K562 (cell line): ENCODE results near the gene SLC16A1. TPM values are rescaled to one million over a fixed set of nuclear protein-coding genes. Genes with fewer than 3 reads are reported as not detected.

Source experiments
- ATAC-seq: fragments of 200-7000 bp; cut with Tn5 transposase; 3 replicates; pipeline ENCODE4 v1.9.1; 2020; ENCODE audit warnings: moderate library complexity
- BruUV-seq: library from RNA; stranded (reverse); fragments of 400-500 nt; replicated peaks from 2 replicates; lab custom pipeline; 2021; lab: Mats Ljungman, UMichigan
- CTCF ChIA-PET: fragments of 300-600 bp; formaldehyde crosslinking; extraction: SDS; loops from one replicate; lab custom pipeline; 2021; ENCODE audit warnings: low intra/inter-chr PET ratio; lab: Yijun Ruan, JAX
- POLR2A ChIA-PET: fragments of 300-600, 350-650 bp; sonication (Branson Sonifier 250); formaldehyde crosslinking; extraction: SDS; loops from one replicate; lab custom pipeline; 2021; ENCODE audit warnings: antibody characterized with exemption, inconsistent platforms; lab: Yijun Ruan, JAX
- DNase-seq, 4 experiments: peaks; one replicate each; pipeline versions ENCODE4 v3.0.0 to v3.0.0-alpha.2; 2011 to 2018; ENCODE audit warnings: low spot score in 3 of 4, mixed read lengths in 3 of 4; ENCODE audit errors: extremely low read depth in 1 of 4
- FAIRE-seq: peaks from 2 replicates; lab custom pipeline; 2011; peaks lifted over from hg19 to GRCh38; lab: Jason Lieb, UNC
- H2AFZ ChIP-seq: 2 replicates; pipeline ENCODE4 v1.6.0; 2011; ENCODE audit warnings: low read depth, low read length, control low read depth, inconsistent platforms
- H3K27ac ChIP-seq: fragments of 200-600 bp; 3 replicates; pipeline ENCODE4 v1.8.0; 2011; ENCODE audit warnings: low read depth, mild to moderate bottlenecking, control low read depth, inconsistent platforms, low read length, moderate library complexity, mixed read lengths; ENCODE audit errors: extremely low read depth
- H3K27me3 ChIP-seq, 2 experiments: fragments of 300-600 bp in 1 of 2; 2 replicates in 1 of 2; 3 replicates in 1 of 2; pipeline versions ENCODE4 v1.6.0 to v1.8.0; 2011; ENCODE audit warnings: inconsistent platforms in 2 of 2, low read length in 2 of 2, mild to moderate bottlenecking in 1 of 2, mixed read lengths in 1 of 2, moderate library complexity in 1 of 2; ENCODE audit not compliant: control insufficient read depth in 2 of 2, insufficient read depth in 2 of 2
- H3K36me3 ChIP-seq: fragments of 300-600 bp; 3 replicates; pipeline ENCODE4 v1.8.0; 2011; ENCODE audit warnings: mild to moderate bottlenecking, low read length, inconsistent platforms; ENCODE audit not compliant: control insufficient read depth, insufficient read depth
- H3K4me1 ChIP-seq, 2 experiments: fragments of 200-600 bp in 1 of 2; replicated peaks in 1 of 2; 2 replicates in 1 of 2; 3 replicates in 1 of 2; pipeline versions ENCODE4 v1.5.1 to v1.8.0; 2011; ENCODE audit warnings: inconsistent platforms in 2 of 2, low read length in 2 of 2, mild to moderate bottlenecking in 1 of 2, mixed read lengths in 1 of 2, moderate library complexity in 1 of 2; ENCODE audit not compliant: control insufficient read depth in 2 of 2, insufficient read depth in 2 of 2
- H3K4me2 ChIP-seq: 2 replicates; pipeline ENCODE4 v1.6.1; 2011; ENCODE audit warnings: low read length, control low read depth, inconsistent platforms, mixed read lengths; ENCODE audit not compliant: insufficient read depth
- H3K4me3 ChIP-seq: fragments of 200-600 bp; sonication (generic), shearing (Covaris generic); 2 replicates; pipeline ENCODE4 v1.5.1; 2016; ENCODE audit warnings: control low read depth, inconsistent platforms
- H3K79me2 ChIP-seq: fragments of 200-600 bp; 3 replicates; pipeline ENCODE4 v1.8.0; 2011; ENCODE audit warnings: low read length, inconsistent platforms; ENCODE audit not compliant: control insufficient read depth, insufficient read depth
- H3K9ac ChIP-seq, 2 experiments: 2 replicates each; pipeline versions ENCODE4 v1.6.0 to v1.6.1; 2011; ENCODE audit warnings: low read depth in 2 of 2, low read length in 2 of 2, control low read depth in 1 of 2, inconsistent platforms in 1 of 2, mild to moderate bottlenecking in 1 of 2, mixed read lengths in 1 of 2; ENCODE audit not compliant: insufficient read depth in 1 of 2
- H3K9me1 ChIP-seq: one replicate; pipeline ENCODE4 v1.6.0; 2011; ENCODE audit warnings: inconsistent platforms, mild to moderate bottlenecking, low read length, moderate library complexity; ENCODE audit not compliant: control insufficient read depth, insufficient read depth
- H3K9me3 ChIP-seq: replicated peaks from 2 replicates; pipeline ENCODE4 v1.5.1; 2011; ENCODE audit warnings: low read depth, low read length, inconsistent platforms; ENCODE audit not compliant: control insufficient read depth, insufficient read depth
- H4K20me1 ChIP-seq: replicated peaks from 2 replicates; pipeline ENCODE4 v1.6.1; 2011; ENCODE audit warnings: low read length, inconsistent platforms, mixed read lengths; ENCODE audit not compliant: control insufficient read depth, insufficient read depth
- CXXC5 ChIP-seq: fragments of 250-450 bp; sonication (Bioruptor Pico); IDR thresholded peaks from 2 replicates; pipeline ENCODE4 v1.8.0; 2022; ENCODE audit warnings: inconsistent platforms, mild to moderate bottlenecking, moderate library complexity
- DACH1 ChIP-seq: fragments of 450-650 bp; IDR thresholded peaks from 2 replicates; pipeline ENCODE4 v1.6.1; 2018; ENCODE audit not compliant: partially characterized antibody
- KDM5B ChIP-seq: fragments of 200-600 bp; sonication (generic); IDR thresholded peaks from 2 replicates; pipeline ENCODE4 v1.6.1; 2012; ENCODE audit warnings: low read depth, mild to moderate bottlenecking, moderate library complexity, low read length, control low read depth, inconsistent platforms; ENCODE audit not compliant: insufficient replicate concordance
- MAFG ChIP-seq: fragments of 450-650 bp; conservative IDR thresholded peaks from 2 replicates; pipeline ENCODE4 v1.6.1; 2016; ENCODE audit warnings: missing genetic modification characterization, missing compliant biosample characterization
- NR2F6 ChIP-seq: fragments of 450-650 bp; formaldehyde crosslinking; IDR thresholded peaks from 2 replicates; pipeline ENCODE4 v1.4.0; 2020; ENCODE audit warnings: mild to moderate bottlenecking
- RAD21 ChIP-seq, 2 experiments: fragments of 250-450 bp in 1 of 2; fragments of 450-650 bp in 1 of 2; sonication (Bioruptor Pico) in 1 of 2; formaldehyde crosslinking in 1 of 2; IDR thresholded peaks in 1 of 2; conservative IDR thresholded peaks in 1 of 2; 2 replicates each; pipeline versions ENCODE4 v1.4.0 to v1.8.0; 2020 to 2022; ENCODE audit warnings: mild to moderate bottlenecking in 2 of 2, moderate library complexity in 1 of 2
- SMARCA4 ChIP-seq: fragments of 450-650 bp; IDR thresholded peaks from 2 replicates; pipeline ENCODE4 v1.6.1; 2016
- SOX6 ChIP-seq: fragments of 450-650 bp; IDR thresholded peaks from 2 replicates; pipeline ENCODE4 v1.6.1; 2014; ENCODE audit warnings: mild to moderate bottlenecking
- SP1 ChIP-seq: sonication (generic); formaldehyde crosslinking; IDR thresholded peaks from 2 replicates; pipeline ENCODE4 v1.8.1; 2022; ENCODE audit warnings: mild to moderate bottlenecking, missing genetic modification reagents
- WGBS: fragments of 100-300 bp; shearing (Covaris generic); methylation state at CpG from one replicate; pipeline ENCODE4 v1.1.6; 2016; ENCODE audit warnings: low coverage, mixed read lengths; ENCODE audit not compliant: insufficient coverage; ENCODE audit errors: missing lambda C conversion rate; 5-methylcytosine and 5-hydroxymethylcytosine counted together
- in situ Hi-C: fragments of 300-500 bp; cut with MboI; formaldehyde crosslinking; loops from 4 replicates; pipeline ENCODE4 v1.15.0; 2018; ENCODE audit warnings: inconsistent platforms, mixed read lengths
- intact Hi-C: fragments of 100-400 bp; cut with micrococcal nuclease; formaldehyde crosslinking; loops from 2 replicates; pipeline ENCODE4 v1.14.2; 2022
- polyA plus RNA-seq, 8 experiments: library from polyadenylated mRNA; depleted of rRNA in 4 of 8; stranded (reverse) in 5 of 8; unstranded in 3 of 8; fragments of >200 nt; fragmentation: Nextera tagmentation in 2 of 8; fragmentation: Illumina TruSeq in 1 of 8; extraction: Ambion mirVana in 2 of 8; extraction: Trizol in 1 of 8; gene quantifications; 2 replicates each; pipeline versions ENCODE4 v1.2.1 to v1.2.3, GENCODE V29; 2011 to 2014; ENCODE audit warnings: inconsistent platforms in 1 of 8, missing spikeins in 1 of 8
- total RNA-seq, 7 experiments: library from RNA; depleted of rRNA in 6 of 7; stranded (reverse); fragments of >200 nt in 6 of 7; fragmentation: Illumina TruSeq in 2 of 7; extraction: Trizol in 2 of 7; gene quantifications; 2 replicates each; pipeline versions ENCODE4 v1.2.1 to v1.2.3, GENCODE V29; 2011 to 2021; ENCODE audit warnings: low replicate concordance in 1 of 7
- TF ChIP-seq, protein P1 (sequence below), 2 experiments: fragments of 450-650 bp; IDR thresholded peaks; 2 replicates each; pipeline ENCODE4 v1.6.1; 2016
- TF ChIP-seq, protein P2 (sequence below): fragments of 450-650 bp; formaldehyde crosslinking; IDR thresholded peaks from 2 replicates; pipeline ENCODE4 v1.4.0; 2022; ENCODE audit warnings: missing genetic modification characterization
- TF ChIP-seq, protein P3 (sequence below): sonication (generic); IDR thresholded peaks from 2 replicates; pipeline ENCODE4 v1.6.1; 2016
- TF ChIP-seq, protein P4 (sequence below): fragments of 250-450 bp; sonication (Bioruptor Pico); IDR thresholded peaks from 2 replicates; pipeline ENCODE4 v1.8.0; 2022; ENCODE audit warnings: moderate library complexity, mild to moderate bottlenecking, inconsistent platforms
- TF ChIP-seq, protein P5 (sequence below): fragments of 450-650 bp; formaldehyde crosslinking; IDR thresholded peaks from 2 replicates; pipeline ENCODE4 v1.4.0; 2020; ENCODE audit warnings: mild to moderate bottlenecking, moderate library complexity

The SLC16A1 gene
- total and polyA plus RNA-seq, 9 of the 15 experiments (the other 6 are each of a cell fraction or from before 2014, with no cell fraction given): 73.1 to 244 (median 117) TPM

DNA sequence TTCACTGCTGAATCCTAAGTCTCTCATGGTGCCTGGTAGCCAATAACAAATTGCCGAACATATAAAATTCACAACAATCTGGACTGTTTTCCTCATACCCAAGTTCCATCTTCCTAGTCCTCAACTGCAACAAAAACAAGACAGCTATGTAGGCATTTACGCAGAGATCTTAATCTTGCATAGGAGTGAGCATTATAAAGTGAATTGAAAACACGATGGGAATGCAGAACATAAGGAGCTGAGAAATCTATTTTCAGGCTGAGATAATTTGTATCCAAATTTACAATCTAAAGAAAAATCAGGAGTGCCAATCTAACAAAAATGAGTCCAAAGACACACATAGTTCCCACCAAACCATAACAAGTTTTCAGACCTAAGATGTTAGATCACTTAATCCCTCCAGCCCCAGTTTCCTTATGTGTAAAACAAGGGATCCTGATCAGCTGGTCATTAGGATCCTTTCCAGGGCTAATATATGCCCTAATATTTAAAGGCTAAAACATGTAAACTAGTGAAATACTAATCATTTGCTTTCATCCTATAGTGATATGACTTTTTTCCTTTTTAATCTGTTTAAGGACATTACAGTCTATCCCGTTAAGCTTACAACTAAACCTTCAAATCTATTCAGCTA is 1.9 kb downstream of the SLC16A1 start:
- Histone ChIP-seq H3K4me1 (peaks cover 23 to 36% of the 10 kb centered on the region in 2 experiments), H3K27ac (peak overlapping the region; percentile 96), H3K9me3 (no peaks in the 10 kb centered on the region), H3K4me3 (peak overlapping the region; percentile 74), H3K79me2 (peaks cover 98% of the 10 kb centered on the region), H2AFZ (no peak overlapping the region), H3K4me2 (peak overlapping the region; percentile 89), H3K27me3 (no peaks in the 10 kb centered on the region), H3K9me1 (peaks cover 2% of the 10 kb centered on the region), H3K36me3 (peaks cover 45% of the 10 kb centered on the region), H3K9ac (peak overlapping the region in 1 of 2 experiments; percentile 89; a peak in 3 of 4 replicates), H4K20me1 (peaks cover 19% of the 10 kb centered on the region)
- WGBS: 1% methylated on average over 4 of the region's 4 CpGs
- CTCF ChIA-PET: no interaction called here
- intact Hi-C loops: loop anchor here (2.0 kb wide), 1 partner anchor 49 kb away; no protein-coding TSS in a partner anchor
- FAIRE-seq (no peak), ATAC-seq (no peak), DNase-seq (peak in 1 of 4 experiments; percentile 21)
- in situ Hi-C loops: no loop called here
- POLR2A ChIA-PET: interaction anchor here (0.7 to 9.3 kb wide), 23 partner anchors 13 to 183 kb away, joined by 3 to 190 read pairs (median 4); partner anchors contain the start of gene LRIG2
- BruUV-seq: TSS peak; percentile 34
- TF ChIP-seq SMARCA4: peak; percentile 49; the same call in 1 of the 2 replicates
- TF ChIP-seq CXXC5 (CRISPR knock-in tag): peak; percentile 52; the same call in 1 of the 2 replicates
- TF ChIP-seq NR2F6 (CRISPR knock-in tag): 0 out of 2 replicates have a peak, but pooled peaks have one; percentile 22
- TF ChIP-seq, protein P1, sequence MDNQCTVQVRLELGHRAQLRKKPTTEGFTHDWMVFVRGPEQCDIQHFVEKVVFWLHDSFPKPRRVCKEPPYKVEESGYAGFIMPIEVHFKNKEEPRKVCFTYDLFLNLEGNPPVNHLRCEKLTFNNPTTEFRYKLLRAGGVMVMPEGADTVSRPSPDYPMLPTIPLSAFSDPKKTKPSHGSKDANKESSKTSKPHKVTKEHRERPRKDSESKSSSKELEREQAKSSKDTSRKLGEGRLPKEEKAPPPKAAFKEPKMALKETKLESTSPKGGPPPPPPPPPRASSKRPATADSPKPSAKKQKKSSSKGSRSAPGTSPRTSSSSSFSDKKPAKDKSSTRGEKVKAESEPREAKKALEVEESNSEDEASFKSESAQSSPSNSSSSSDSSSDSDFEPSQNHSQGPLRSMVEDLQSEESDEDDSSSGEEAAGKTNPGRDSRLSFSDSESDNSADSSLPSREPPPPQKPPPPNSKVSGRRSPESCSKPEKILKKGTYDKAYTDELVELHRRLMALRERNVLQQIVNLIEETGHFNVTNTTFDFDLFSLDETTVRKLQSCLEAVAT (IDR thresholded peaks at IDR 0.05): peak in 1 of 2 experiments; percentile 20; a peak in 1 of 4 replicates
- TF ChIP-seq, protein P2, sequence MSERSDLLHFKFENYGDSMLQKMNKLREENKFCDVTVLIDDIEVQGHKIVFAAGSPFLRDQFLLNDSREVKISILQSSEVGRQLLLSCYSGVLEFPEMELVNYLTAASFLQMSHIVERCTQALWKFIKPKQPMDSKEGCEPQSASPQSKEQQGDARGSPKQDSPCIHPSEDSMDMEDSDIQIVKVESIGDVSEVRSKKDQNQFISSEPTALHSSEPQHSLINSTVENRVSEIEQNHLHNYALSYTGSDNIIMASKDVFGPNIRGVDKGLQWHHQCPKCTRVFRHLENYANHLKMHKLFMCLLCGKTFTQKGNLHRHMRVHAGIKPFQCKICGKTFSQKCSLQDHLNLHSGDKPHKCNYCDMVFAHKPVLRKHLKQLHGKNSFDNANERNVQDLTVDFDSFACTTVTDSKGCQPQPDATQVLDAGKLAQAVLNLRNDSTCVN: peak; percentile 42; the same call in 1 of the 2 replicates
- TF ChIP-seq, protein P3, sequence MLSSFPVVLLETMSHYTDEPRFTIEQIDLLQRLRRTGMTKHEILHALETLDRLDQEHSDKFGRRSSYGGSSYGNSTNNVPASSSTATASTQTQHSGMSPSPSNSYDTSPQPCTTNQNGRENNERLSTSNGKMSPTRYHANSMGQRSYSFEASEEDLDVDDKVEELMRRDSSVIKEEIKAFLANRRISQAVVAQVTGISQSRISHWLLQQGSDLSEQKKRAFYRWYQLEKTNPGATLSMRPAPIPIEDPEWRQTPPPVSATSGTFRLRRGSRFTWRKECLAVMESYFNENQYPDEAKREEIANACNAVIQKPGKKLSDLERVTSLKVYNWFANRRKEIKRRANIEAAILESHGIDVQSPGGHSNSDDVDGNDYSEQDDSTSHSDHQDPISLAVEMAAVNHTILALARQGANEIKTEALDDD: peak; percentile 7; the same call in 1 of the 2 replicates
- no peak for TF ChIP-seq SOX6
- TF ChIP-seq DACH1: peak; percentile 67
- TF ChIP-seq, protein P4, sequence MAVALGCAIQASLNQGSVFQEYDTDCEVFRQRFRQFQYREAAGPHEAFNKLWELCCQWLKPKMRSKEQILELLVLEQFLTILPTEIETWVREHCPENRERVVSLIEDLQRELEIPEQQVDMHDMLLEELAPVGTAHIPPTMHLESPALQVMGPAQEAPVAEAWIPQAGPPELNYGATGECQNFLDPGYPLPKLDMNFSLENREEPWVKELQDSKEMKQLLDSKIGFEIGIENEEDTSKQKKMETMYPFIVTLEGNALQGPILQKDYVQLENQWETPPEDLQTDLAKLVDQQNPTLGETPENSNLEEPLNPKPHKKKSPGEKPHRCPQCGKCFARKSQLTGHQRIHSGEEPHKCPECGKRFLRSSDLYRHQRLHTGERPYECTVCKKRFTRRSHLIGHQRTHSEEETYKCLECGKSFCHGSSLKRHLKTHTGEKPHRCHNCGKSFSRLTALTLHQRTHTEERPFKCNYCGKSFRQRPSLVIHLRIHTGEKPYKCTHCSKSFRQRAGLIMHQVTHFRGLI (CRISPR knock-in tag): 0 out of 2 replicates have a peak, but pooled peaks have one; percentile 55
- peak; percentile 19; the same call in 1 of the 2 replicates for TF ChIP-seq SP1 (CRISPR knock-in tag)
- peak; percentile 30 for TF ChIP-seq KDM5B
- TF ChIP-seq MAFG (tag): peak; percentile 31; the same call in 1 of the 2 replicates
- TF ChIP-seq RAD21 (CRISPR knock-in tag; conservative IDR thresholded peaks at IDR 0.05 in 1 of 2, IDR thresholded peaks at IDR 0.05 in 1 of 2): peak; percentile 3 to 20; a peak in 2 of 4 replicates
- TF ChIP-seq, protein P5, sequence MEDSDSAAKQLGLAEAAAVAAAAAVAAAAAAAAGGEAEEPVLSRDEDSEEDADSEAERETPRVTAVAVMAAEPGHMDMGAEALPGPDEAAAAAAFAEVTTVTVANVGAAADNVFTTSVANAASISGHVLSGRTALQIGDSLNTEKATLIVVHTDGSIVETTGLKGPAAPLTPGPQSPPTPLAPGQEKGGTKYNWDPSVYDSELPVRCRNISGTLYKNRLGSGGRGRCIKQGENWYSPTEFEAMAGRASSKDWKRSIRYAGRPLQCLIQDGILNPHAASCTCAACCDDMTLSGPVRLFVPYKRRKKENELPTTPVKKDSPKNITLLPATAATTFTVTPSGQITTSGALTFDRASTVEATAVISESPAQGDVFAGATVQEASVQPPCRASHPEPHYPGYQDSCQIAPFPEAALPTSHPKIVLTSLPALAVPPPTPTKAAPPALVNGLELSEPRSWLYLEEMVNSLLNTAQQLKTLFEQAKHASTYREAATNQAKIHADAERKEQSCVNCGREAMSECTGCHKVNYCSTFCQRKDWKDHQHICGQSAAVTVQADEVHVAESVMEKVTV (CRISPR knock-in tag): peak; percentile 34; the same call in 1 of the 2 replicates
